Measurements from ENCODE around the gene OR9G1. TPM values are rescaled to one million over a fixed set of nuclear protein-coding genes. Genes with fewer than 3 reads are reported as not detected.

Gene OR9G1
- total RNA-seq, 1 experiment from 2014 or later: not detected

- TF ChIP-seq FOXP4 (CRISPR knock-in tag; IDR thresholded peaks at IDR 0.05) (no peak), ZNF138 (CRISPR knock-in tag; conservative IDR thresholded peaks at IDR 0.05) (no peak)
Measured at GRCh38 chr11:56706486-56706885, 7.6 kb downstream of the OR9G1 start (continued).

- H3K4me3 Mint-ChIP-seq: no peak overlapping the region
- no peak for DNase-seq (ENCODE audit: low spot score)
- peaks cover 19% of the 10 kb centered on the region for H3K9me3 Mint-ChIP-seq
- POLR2A ChIA-PET: no interaction called here
- TF ChIP-seq ETV6 (CRISPR knock-in tag; IDR thresholded peaks at IDR 0.05) (no peak), NFYB (CRISPR knock-in tag; conservative IDR thresholded peaks at IDR 0.05; ENCODE audit: low read depth) (no peak), ATF1 (CRISPR knock-in tag; IDR thresholded peaks at IDR 0.05) (no peak), RELA (CRISPR knock-in tag; IDR thresholded peaks at IDR 0.05; ENCODE audit: borderline replicate concordance) (no peak), ZSCAN18 (CRISPR knock-in tag; IDR thresholded peaks at IDR 0.05) (no peak), ELF4 (CRISPR knock-in tag; IDR thresholded peaks at IDR 0.05; ENCODE audit: low read depth) (no peak), CREM (CRISPR knock-in tag; IDR thresholded peaks at IDR 0.05) (no peak), ZNF281 (CRISPR knock-in tag; IDR thresholded peaks at IDR 0.05) (no peak), NFATC4 (CRISPR knock-in tag; IDR thresholded peaks at IDR 0.05) (no peak), NR2C2 (CRISPR knock-in tag; IDR thresholded peaks at IDR 0.05) (no peak), NR1H2 (CRISPR knock-in tag; IDR thresholded peaks at IDR 0.05) (no peak)
- ATAC-seq: no peak
- H3K36me3 Mint-ChIP-seq: 0 out of 2 replicates have a peak, but pooled peaks cover under 1% of the 10 kb centered on the region
- no peaks in the 10 kb centered on the region; the same call in 1 of the 2 replicates for H3K27me3 Mint-ChIP-seq (ENCODE audit: low read depth)
- no peak overlapping the region for H3K27ac Mint-ChIP-seq
- CTCF ChIA-PET: no interaction called here
- no peaks in the 10 kb centered on the region for H3K4me1 Mint-ChIP-seq
Measured at GRCh38 chr11:56714206-56714605, 15.3 kb downstream of the OR9G1 start.

GRCh38 chr11:56716379-56716854 lies 17.5 kb downstream of the OR9G1 start:
- POLR2A ChIA-PET: no interaction called here
- no peak overlapping the region for H3K27ac Mint-ChIP-seq
- TF ChIP-seq ZBTB21 (CRISPR knock-in tag; IDR thresholded peaks at IDR 0.05; ENCODE audit: borderline replicate concordance) (no peak), KAT7 (CRISPR knock-in tag; IDR thresholded peaks at IDR 0.05; ENCODE audit: borderline replicate concordance) (no peak), PREB (CRISPR knock-in tag; IDR thresholded peaks at IDR 0.05; ENCODE audit: borderline replicate concordance) (no peak), ZNF532 (CRISPR knock-in tag; IDR thresholded peaks at IDR 0.05; ENCODE audit: borderline replicate concordance) (no peak), STAT6 (CRISPR knock-in tag; conservative IDR thresholded peaks at IDR 0.05; ENCODE audit: low read depth) (no peak), TEAD4 (CRISPR knock-in tag; IDR thresholded peaks at IDR 0.05) (no peak), ZNF317 (CRISPR knock-in tag; IDR thresholded peaks at IDR 0.05; ENCODE audit: borderline replicate concordance, low read depth) (no peak)

More at GRCh38 chr11:56716379-56716854, 17.5 kb downstream of the OR9G1 start:
- H3K9me3 Mint-ChIP-seq: peaks cover 6% of the 10 kb centered on the region
- CTCF ChIA-PET: no interaction called here
- H3K36me3 Mint-ChIP-seq: no peaks in the 10 kb centered on the region
- H3K4me1 Mint-ChIP-seq: no peaks in the 10 kb centered on the region
- DNase-seq (ENCODE audit: low spot score): no peak
- H3K4me3 Mint-ChIP-seq: no peak overlapping the region
- no peaks in the 10 kb centered on the region; the same call in 1 of the 2 replicates for H3K27me3 Mint-ChIP-seq (ENCODE audit: low read depth)
- no peak for ATAC-seq
